Fibroblast of peridontal ligament (primary cell): Measurements from ENCODE around the gene ZFP3.
"Not testable (repeated sequence)": the region's sequence is repeated elsewhere in the genome, so short reads cannot be mapped to it uniquely, and the experiment has no call there.

Source experiments
- DNase-seq: peaks from one replicate; pipeline ENCODE4 v3.0.0-alpha.2; 2010; ENCODE audit errors: extremely low read depth

ZFP3 gene

GRCh38 chr17:5077781-5078105, 524 bp upstream of the ZFP3 start:
- DNase-seq: no peak

GRCh38 chr17:5080591-5080990, 2.3 kb downstream of the ZFP3 start:
- DNase-seq: no peak

DNA sequence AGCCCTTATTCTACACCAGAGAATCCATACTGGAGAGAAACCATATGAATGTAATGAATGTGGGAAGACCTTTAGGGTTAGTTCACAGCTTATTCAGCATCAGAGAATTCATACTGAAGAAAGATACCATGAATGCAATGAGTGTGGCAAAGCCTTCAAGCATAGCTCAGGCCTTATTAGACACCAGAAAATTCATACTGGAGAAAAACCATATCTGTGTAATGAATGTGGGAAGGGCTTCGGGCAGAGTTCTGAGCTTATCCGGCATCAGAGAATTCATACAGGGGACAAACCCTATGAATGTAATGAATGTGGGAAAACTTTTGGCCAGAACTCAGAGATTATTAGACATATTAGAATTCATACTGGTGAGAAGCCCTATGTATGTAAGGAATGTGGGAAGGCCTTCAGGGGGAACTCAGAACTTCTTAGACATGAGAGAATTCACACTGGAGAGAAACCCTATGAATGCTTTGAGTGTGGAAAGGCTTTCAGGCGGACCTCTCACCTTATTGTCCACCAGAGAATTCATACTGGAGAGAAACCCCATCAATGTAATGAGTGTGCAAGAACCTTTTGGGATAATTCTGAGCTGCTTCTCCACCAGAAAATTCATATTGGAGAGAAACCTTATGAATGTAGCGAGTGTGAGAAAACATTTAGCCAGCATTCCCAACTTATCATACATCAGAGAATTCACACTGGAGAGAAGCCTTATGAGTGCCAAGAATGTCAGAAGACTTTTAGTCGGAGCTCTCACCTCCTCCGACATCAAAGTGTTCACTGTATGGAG, 14.1 kb downstream of the ZFP3 start:
- no peak for DNase-seq

DNA sequence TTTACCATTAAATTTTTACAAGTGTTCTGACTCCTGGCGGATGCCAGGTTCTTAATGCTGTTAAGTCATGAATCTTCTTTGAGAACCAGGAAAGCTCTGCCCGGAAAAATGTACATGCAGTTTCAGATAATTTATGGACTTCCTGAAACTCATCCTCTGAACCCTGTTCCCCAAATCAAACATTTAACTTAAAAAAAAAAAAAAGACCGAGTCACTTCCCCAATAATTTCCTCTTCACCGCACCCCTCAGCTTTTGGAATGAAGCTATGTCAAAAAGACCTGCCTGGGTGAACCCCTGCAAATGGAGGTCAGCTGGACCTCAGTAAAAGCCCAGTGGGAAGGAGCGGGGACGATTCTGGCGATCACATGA, 18.4 kb downstream of the ZFP3 start:
- DNase-seq: no peak

- no peak for DNase-seq
Measured at GRCh38 chr17:5097101-5097834, 19.0 kb downstream of the ZFP3 start.

GRCh38 chr17:5099271-5099670, 21.0 kb downstream of the ZFP3 start:
- DNase-seq: no peak

DNA sequence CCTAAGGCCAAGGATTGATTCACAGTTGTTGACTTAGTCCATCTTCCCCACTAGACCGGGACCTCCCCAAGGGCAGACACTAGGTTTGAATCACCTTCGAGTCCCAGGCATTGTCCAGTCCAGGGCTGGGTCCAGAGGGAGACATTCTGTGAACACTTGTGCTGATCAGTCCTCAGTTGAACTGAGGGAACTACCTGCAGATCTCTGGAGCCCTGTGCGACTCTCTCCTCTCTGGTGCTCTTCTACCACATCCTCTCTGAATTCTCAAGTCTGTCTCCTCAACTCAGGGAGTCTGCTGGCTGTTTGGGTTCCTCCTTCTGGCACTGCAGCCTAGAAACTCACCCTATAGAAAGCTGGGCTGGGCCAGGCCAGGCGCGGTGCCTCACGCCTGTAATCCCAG, 22.6 kb downstream of the ZFP3 start:
- no peak for DNase-seq

DNA sequence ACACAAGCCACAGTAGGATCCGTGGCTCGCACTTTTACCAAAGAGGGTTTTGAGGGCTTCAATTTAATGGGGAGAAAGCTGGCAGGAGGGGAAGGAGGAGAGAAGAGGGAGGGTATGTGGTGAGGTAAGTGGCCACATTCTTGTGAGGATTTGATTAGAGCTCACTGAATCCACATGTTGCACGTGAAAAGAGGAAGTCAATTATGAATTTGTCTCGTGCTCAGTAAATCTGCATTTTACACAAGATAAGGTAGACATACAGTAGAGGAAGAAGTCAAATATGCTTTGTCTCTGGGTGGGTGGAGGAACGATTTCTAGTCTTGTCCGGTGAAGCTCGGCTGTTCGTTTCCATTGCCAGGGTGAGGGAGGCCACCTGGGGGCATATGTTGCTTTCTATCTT, 32.5 kb downstream of the ZFP3 start:
- DNase-seq: peak; percentile 4

DNA sequence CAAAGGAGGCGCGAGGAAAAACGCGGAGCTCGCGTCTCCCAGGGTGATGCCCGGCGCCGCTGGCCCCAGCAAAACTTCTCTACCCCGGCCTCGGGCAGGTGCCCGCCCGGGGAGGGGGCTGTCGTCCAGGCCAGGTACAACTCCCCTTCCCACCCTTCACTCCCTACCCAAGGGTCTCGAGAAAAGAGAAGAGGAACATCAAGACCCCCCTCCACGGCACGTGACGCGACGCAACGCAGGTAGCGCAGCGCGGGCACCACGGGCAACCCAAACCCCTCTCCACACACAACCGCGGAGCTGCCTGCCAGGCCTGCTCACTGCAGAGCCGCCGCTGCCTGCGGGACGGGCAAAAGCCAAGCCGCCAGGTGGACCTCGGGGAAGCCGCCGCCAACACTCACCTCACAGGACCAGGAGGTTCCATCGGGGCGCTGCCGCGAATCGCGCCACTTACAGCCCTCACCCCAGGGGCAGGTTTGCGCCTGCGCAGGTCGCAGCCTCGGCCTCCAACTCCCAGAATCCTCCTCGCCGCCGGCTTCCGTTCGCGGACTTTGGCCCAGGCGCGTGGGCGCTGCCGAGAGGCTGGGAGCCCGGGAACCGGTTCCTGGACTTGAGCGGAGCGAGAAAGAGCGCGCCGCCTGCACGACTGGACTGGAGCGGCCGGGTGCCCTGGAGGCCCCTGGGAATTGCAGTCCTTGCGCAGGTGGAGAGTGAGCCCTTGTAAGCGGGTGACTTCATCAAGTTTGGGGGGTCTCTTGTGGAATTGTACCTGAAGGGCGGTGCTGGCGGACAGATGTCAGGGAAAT, 33.3 kb downstream of the ZFP3 start, which contains the start of gene ZNF232:
ZNF232 (minus strand) TSS at position 477 of the 803 bp plus-strand sequence; CDS start at position 421, 56 bp downstream.
- DNase-seq: peak; percentile 86

DNA sequence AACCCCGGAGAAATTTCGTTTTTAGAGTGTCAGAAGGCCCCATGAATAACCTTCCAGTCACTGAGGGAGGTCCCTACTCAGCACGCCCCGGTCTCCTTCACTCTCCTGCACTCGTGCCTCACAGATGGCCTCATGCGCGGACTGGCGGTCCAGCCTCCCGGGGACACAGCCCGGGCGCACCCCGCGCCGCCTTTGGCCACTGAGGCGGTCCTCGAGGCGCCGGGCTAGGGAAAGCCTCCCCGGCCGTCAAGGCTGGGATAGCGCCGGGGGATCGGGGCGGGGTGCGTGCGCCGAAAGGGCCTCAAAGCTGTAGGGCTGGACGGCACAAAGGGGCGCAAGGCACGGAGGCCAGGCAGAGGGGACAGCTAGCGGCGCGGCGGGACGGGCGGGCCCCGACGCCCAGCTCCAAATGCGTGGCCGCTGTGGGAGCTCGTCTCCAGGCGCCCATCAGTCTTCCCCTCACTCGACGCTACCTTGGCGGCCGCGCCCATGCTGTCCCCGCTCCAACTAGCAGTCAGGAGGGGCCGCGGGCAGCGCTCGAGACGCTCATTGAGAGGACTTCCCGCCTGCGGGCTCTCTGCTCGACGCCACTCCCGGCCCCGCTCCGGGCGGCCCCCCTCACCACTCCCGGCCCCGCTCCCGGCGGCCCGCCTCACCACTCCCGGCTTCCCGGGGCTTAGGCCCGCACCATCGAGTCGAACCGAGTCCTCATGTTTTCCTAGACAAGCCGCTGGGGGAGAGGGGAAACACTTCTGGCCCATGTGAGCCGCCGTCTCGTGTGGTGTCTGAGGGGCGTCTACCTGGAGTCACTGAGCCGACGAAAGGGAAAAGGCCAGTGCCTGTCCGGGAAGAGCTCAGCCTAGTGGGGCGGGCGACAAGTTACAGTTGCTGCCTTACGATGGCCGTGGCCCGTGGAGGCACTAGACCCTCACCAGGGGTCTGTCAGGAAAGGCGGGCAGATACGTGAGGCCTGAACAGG, 37.7 kb downstream of the ZFP3 start, which contains the start of gene USP6:
USP6 (plus strand) TSS at position 360 of the 979 bp plus-strand sequence. CDS start 14,336 bp downstream, outside the sequence.
- DNase-seq: no peak

DNA sequence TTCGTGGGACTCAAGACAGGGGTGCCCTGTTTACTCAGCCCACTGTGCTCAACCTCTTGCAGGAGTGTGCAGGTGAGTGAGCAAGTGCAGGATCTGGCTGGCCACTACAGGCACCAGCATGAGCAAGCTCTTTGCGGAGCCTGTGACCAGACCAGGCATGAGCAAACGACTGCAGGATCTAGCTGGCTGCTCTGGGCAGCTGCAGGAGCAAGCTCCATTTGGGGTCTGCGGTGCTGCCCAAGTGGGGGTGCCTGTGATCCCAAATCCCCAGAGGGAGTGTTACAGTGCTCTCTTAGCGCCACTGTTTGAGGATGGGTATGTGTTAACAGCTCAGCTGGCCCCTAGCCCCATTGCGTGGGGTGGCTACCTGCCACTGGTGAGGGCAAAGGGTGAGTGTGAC, 40.0 kb downstream of the ZFP3 start:
- DNase-seq: no peak

- DNase-seq: no peak
Measured at GRCh38 chr17:5120036-5120435, 41.8 kb downstream of the ZFP3 start.

DNA sequence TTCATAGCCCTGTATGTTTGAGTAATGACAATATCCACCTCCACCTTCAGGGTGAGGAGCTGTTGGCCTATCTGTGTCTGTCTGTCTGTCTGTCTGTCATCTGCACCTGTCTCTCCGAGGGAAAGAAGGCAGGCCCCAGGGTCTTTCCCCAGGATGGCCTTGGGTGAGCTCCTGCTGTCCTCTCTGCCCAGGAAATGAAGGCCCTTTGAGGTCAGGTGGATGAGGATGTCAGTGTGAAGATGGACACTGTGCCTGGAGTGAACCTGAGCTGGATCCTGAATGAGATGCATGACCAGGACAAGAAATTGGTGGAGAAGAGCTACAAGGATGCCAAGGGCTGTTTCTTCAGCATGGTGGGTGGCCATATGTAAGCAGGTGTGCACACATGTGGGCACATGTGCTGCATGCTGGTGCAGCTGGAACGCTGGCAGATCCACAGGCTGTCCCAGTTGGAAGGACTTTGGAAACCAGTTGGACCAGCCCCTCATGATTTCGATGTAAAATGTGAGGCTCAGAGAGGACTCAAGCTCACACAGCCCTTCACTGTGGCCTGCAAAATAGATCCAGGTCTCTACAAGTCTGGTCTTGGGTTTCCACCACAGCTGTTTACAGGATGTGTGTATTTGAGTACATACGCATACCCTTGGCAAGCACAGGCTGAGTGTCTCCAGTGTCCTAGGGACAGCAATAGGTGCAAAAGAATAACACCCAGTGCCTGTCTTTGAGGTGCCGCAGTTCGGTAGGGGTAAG, 42.3 kb downstream of the ZFP3 start:
- DNase-seq: not testable (repeated sequence)

DNA sequence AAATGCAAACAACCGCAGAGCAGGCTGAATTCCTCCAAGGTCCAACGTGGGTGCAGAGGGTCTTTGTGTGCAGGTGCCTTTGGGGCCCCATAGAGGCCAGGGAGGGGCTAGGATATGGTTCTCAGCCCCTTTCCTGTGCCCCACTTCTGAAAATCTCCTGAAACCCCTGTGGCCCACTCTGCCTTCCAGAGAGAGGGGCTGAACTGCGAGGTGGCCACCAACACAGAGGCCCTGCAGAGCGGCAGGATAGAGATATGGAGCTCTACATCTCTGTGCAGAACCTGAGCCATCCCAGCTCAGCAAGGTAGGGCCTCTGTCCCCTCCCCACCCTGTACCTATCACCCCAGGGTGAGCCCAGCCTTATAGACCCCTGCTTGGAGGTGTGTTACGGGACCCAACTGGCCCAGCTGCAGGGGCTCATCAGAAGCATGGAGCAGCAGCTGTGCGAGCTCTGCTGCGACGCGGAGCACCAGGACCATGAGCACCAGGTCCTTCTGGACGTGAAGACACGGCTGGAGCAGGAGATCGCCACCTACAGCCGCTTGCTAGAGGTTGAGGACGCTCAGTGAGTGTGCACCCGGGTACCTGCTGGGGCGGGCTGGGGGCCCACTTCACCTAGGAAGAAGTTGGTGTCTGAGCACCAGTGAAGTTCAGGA, 43.0 kb downstream of the ZFP3 start:
- DNase-seq: no peak

DNA sequence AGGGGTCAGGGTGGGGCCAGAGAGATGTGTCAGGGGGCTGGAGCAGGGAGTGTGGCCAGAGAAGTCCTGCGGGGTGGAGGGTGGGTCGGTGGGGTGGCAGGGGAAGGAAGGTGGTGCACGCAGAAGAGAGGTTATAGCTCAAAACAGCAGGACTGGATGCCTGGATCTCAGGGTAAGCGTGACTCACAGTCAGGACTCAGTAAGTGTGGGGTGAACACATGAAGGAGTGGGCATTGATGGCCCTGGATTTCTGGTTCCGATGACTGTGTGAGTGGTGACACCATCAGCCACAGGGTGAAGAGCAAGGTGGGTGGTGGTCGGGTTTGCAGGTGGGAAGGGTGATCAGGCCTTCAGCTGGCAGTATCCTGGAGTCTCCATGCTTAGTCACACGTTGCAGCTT, 43.8 kb downstream of the ZFP3 start:
- DNase-seq: not testable (repeated sequence)

GRCh38 chr17:5122586-5123342, 44.5 kb downstream of the ZFP3 start:
- DNase-seq: no peak

- no peak for DNase-seq
Measured at GRCh38 chr17:5123343-5124124, 45.3 kb downstream of the ZFP3 start.

- DNase-seq: not testable (repeated sequence)
Measured at GRCh38 chr17:5124125-5124760, 46.0 kb downstream of the ZFP3 start.
